Neuronal stem cell (in vitro differentiated cells): ENCODE measurements around the gene PSMB1.

ENCODE experiments used
- DNase-seq: peaks from one replicate; pipeline ENCODE4 v3.0.0-alpha.2; 2013; ENCODE audit warnings: low spot score
- H2AFZ ChIP-seq: one replicate; pipeline ENCODE4 v1.6.1; 2013; ENCODE audit warnings: mild to moderate bottlenecking, low read length, inconsistent platforms
- H2AK5ac ChIP-seq: 2 replicates; pipeline ENCODE4 v1.6.1; 2013; ENCODE audit warnings: low read depth, mild to moderate bottlenecking, inconsistent platforms, low read length, moderate library complexity, mixed read lengths
- H2BK120ac ChIP-seq: 2 replicates; pipeline ENCODE4 v1.6.1; 2013; ENCODE audit warnings: low read depth, mild to moderate bottlenecking, inconsistent platforms, low read length, moderate library complexity, mixed read lengths
- H2BK12ac ChIP-seq: one replicate; pipeline ENCODE4 v1.6.1; 2013; ENCODE audit warnings: low read length, inconsistent platforms
- H2BK15ac ChIP-seq: 2 replicates; pipeline ENCODE4 v1.6.1; 2013; ENCODE audit warnings: mild to moderate bottlenecking, low read length, inconsistent platforms, mixed read lengths
- H2BK5ac ChIP-seq: one replicate; pipeline ENCODE4 v1.6.1; 2013; ENCODE audit warnings: inconsistent platforms, mild to moderate bottlenecking, low read length, moderate library complexity
- H3K14ac ChIP-seq: one replicate; pipeline ENCODE4 v1.6.1; 2013; ENCODE audit warnings: low read length, inconsistent platforms
- H3K18ac ChIP-seq: 2 replicates; pipeline ENCODE4 v1.6.1; 2013; ENCODE audit warnings: low read length, inconsistent platforms
- H3K23ac ChIP-seq: 2 replicates; pipeline ENCODE4 v1.6.1; 2013; ENCODE audit warnings: low read depth, mild to moderate bottlenecking, mixed read lengths, low read length, inconsistent platforms; ENCODE audit not compliant: poor library complexity
- H3K27ac ChIP-seq: replicated peaks from 3 replicates; pipeline ENCODE4 v1.5.1; 2013; ENCODE audit warnings: low read length, inconsistent platforms
- H3K27me3 ChIP-seq, 3 experiments: 2 replicates each; pipeline ENCODE4 v1.6.1; 2013; ENCODE audit warnings: low read length in 3 of 3, mild to moderate bottlenecking in 2 of 3, inconsistent platforms in 1 of 3, low read depth in 1 of 3, mixed read lengths in 1 of 3, moderate library complexity in 1 of 3; ENCODE audit not compliant: control insufficient read depth in 3 of 3, insufficient read depth in 3 of 3
- H3K36me3 ChIP-seq, 2 donors: replicated peaks in 1 of 2; 2 replicates each; pipeline ENCODE4 v1.6.1; 2013; ENCODE audit warnings: low read length in 2 of 2; ENCODE audit not compliant: control insufficient read depth in 2 of 2, insufficient read depth in 2 of 2
- H3K4ac ChIP-seq: 2 replicates; pipeline ENCODE4 v1.6.1; 2013; ENCODE audit warnings: inconsistent platforms, mild to moderate bottlenecking, low read length, moderate library complexity
- H3K4me1 ChIP-seq, 2 donors: 1 replicate in 1 of 2; 2 replicates in 1 of 2; pipeline ENCODE4 v1.6.1; 2013; ENCODE audit warnings: low read length in 2 of 2, low read depth in 1 of 2; ENCODE audit not compliant: control insufficient read depth in 2 of 2, insufficient read depth in 1 of 2
- H3K4me2 ChIP-seq: one replicate; pipeline ENCODE4 v1.6.1; 2013; ENCODE audit warnings: mild to moderate bottlenecking, low read length, inconsistent platforms; ENCODE audit not compliant: insufficient read depth, poor library complexity, severe bottlenecking
- H3K4me3 ChIP-seq, 2 donors: 2 replicates each; pipeline ENCODE4 v1.5.1; 2013; ENCODE audit warnings: low read length in 2 of 2, mild to moderate bottlenecking in 2 of 2, inconsistent platforms in 1 of 2, moderate library complexity in 1 of 2
- H3K79me1 ChIP-seq: one replicate; pipeline ENCODE4 v1.6.1; 2013; ENCODE audit warnings: low read depth, mild to moderate bottlenecking, inconsistent platforms, low read length, moderate library complexity
- H3K9ac ChIP-seq: one replicate; pipeline ENCODE4 v1.6.1; 2013; ENCODE audit warnings: mild to moderate bottlenecking, low read depth, low read length, inconsistent platforms; ENCODE audit not compliant: poor library complexity
- H3K9me3 ChIP-seq, 2 donors: replicated peaks in 1 of 2; 2 replicates each; pipeline versions ENCODE3 to v1.6.1; 2013; ENCODE audit warnings: low read length in 2 of 2, mild to moderate bottlenecking in 2 of 2, inconsistent platforms in 1 of 2, low read depth in 1 of 2, mixed read lengths in 1 of 2, moderate library complexity in 1 of 2; ENCODE audit not compliant: control insufficient read depth in 2 of 2, insufficient read depth in 1 of 2
- H4K8ac ChIP-seq: one replicate; pipeline ENCODE4 v1.6.1; 2013; ENCODE audit warnings: low read depth, mild to moderate bottlenecking, inconsistent platforms, low read length, moderate library complexity
- H4K91ac ChIP-seq: one replicate; pipeline ENCODE4 v1.6.1; 2013; ENCODE audit warnings: low read length, low read depth, mild to moderate bottlenecking, inconsistent platforms; ENCODE audit not compliant: poor library complexity
- WGBS, 2 donors: extraction: QIAGEN DNeasy Blood & Tissue Kit; methylation state at CpG; one replicate each; pipeline ENCODE4 v1.1.7; 2013; ENCODE audit warnings: missing lambda C conversion rate in 2 of 2, mixed read lengths in 1 of 2; ENCODE audit not compliant: insufficient read length in 2 of 2, insufficient replicate concordance in 1 of 2; ENCODE audit errors: extremely low coverage in 2 of 2; 5-methylcytosine and 5-hydroxymethylcytosine counted together

PSMB1 gene

DNA sequence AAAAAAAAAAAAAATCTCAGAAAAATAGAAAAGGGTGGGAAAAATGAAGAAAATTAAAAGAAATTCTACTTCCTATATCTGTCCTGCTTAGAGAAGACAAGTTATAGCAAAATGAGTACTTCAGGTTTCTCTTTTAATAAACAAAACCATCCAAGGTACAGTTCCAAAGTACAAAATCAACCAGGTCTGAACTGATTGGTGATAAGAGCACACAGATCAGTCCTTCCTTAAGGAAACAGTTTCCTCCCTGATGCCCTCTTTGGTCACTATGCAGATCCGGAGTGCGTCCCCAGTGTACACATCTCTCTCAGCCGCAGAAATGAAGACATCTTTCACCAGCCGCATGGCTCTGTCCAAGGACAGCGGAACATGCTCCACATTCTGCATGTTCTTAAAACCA lies 18.1 kb downstream of the PSMB1 start:
- H4K8ac ChIP-seq, result no peak overlapping the region
- no peak overlapping the region for H3K4me3 ChIP-seq
- no CpG with 5 or more reads among the region's 5 CpGs for WGBS, 2 donors
- no peak overlapping the region for H4K91ac ChIP-seq
- no peak overlapping the region for H3K18ac ChIP-seq
- no peaks in the 10 kb centered on the region for H3K9me3 ChIP-seq
- H3K79me1 ChIP-seq, result no peaks in the 10 kb centered on the region
- H3K4ac ChIP-seq, result no peak overlapping the region
- H2AFZ ChIP-seq, result no peak overlapping the region
- no peak overlapping the region for H3K14ac ChIP-seq
- no peak overlapping the region for H2BK12ac ChIP-seq
- peaks cover 29 to 79% of the 10 kb centered on the region in 2 donors for H3K36me3 ChIP-seq
- no peak overlapping the region for H3K9ac ChIP-seq
- no peak overlapping the region for H2BK15ac ChIP-seq
- H3K23ac ChIP-seq, result no peak overlapping the region
- H3K4me2 ChIP-seq, result no peak overlapping the region
- H3K4me1 ChIP-seq, result no peaks in the 10 kb centered on the region
- H3K27ac ChIP-seq, result no peak overlapping the region
- DNase-seq, result no peak
- no peak overlapping the region for H2BK120ac ChIP-seq
- no peak overlapping the region for H2AK5ac ChIP-seq
- no peaks in the 10 kb centered on the region for H3K27me3 ChIP-seq
- no peak overlapping the region for H2BK5ac ChIP-seq

DNA sequence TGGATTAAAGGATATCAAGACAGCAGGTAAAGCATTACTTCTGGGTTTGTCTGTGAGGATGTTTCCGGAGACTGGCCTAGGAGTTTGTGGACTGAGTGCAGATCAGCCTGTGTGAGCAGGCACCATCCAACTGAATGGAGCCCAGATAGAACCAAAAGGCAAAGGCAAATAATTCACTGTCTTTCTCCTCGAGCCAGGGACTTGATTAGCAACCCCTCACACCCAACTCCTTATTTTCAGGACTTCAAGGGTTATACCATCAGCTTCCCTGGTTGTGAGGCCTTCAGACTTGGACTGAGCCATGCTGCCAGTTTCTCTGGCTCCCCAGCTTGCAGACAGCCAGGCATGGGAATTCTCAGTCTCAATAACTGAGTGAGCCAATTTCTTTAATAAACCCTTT lies 19.3 kb downstream of the PSMB1 start:
- Histone ChIP-seq H2AFZ (no peak overlapping the region), H3K27ac (no peak overlapping the region), H2AK5ac (no peak overlapping the region), H3K9me3 (no peaks in the 10 kb centered on the region), H2BK5ac (no peak overlapping the region), H3K9ac (no peak overlapping the region), H3K14ac (no peak overlapping the region), H3K18ac (no peak overlapping the region), H3K23ac (no peak overlapping the region), H2BK120ac (no peak overlapping the region), H3K27me3 (no peaks in the 10 kb centered on the region), H3K36me3 (peaks cover 28 to 67% of the 10 kb centered on the region in 2 donors), H3K4me1 (no peaks in the 10 kb centered on the region), H2BK15ac (no peak overlapping the region), H3K4ac (no peak overlapping the region), H3K4me2 (no peak overlapping the region), H3K79me1 (no peaks in the 10 kb centered on the region), H4K91ac (no peak overlapping the region), H4K8ac (no peak overlapping the region), H2BK12ac (no peak overlapping the region), H3K4me3 (no peak overlapping the region)
- no peak for DNase-seq
- WGBS, 2 donors, result no CpG with 5 or more reads among the region's 2 CpGs

DNA sequence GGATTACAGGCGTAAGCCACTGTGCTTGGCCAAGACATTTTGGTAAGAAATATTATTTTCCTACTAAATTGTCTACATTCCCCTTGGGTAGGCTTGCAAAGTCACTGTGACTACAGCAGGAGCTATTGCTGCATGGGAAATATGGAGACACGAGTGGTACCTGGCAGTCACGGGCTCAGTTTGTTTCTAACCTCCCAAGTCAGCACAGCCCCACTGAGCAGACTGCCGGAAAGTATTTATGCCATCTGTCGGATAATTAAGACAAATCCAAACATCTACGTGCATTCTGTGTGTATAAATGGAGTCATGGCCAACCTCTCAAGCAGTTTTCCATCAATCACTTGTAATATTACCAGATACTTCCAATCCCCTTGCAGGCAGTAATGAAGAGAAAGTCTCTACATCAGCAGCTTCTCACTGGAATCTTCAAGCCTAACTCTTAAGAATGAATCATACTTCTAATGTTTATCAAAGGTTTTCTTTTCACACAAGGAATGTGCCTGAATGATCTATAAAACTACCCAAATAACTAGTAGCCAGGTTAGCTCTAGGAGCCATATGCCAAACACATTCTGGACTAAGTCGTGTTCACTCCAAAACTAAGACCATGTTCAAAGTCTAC lies 20.1 kb downstream of the PSMB1 start:
- no peak overlapping the region for H3K4me3 ChIP-seq
- WGBS, 2 donors, result no CpG with 5 or more reads among the region's 7 CpGs
- H2BK15ac ChIP-seq, result no peak overlapping the region
- H3K27ac ChIP-seq, result no peak overlapping the region
- H3K14ac ChIP-seq, result no peak overlapping the region
- H3K9me3 ChIP-seq, result no peaks in the 10 kb centered on the region
- no peak overlapping the region for H3K4me2 ChIP-seq
- peaks cover 26 to 60% of the 10 kb centered on the region in 2 donors for H3K36me3 ChIP-seq
- no peak overlapping the region for H2BK12ac ChIP-seq
- no peaks in the 10 kb centered on the region for H3K4me1 ChIP-seq
- DNase-seq, result no peak
- no peaks in the 10 kb centered on the region for H3K79me1 ChIP-seq
- H2AFZ ChIP-seq, result no peak overlapping the region
- no peak overlapping the region for H3K18ac ChIP-seq
- no peak overlapping the region for H3K23ac ChIP-seq
- H3K27me3 ChIP-seq, result no peaks in the 10 kb centered on the region
- no peak overlapping the region for H2BK5ac ChIP-seq
- H3K9ac ChIP-seq, result no peak overlapping the region
- no peak overlapping the region for H4K91ac ChIP-seq
- H3K4ac ChIP-seq, result no peak overlapping the region
- no peak overlapping the region for H2BK120ac ChIP-seq
- no peak overlapping the region for H2AK5ac ChIP-seq
- H4K8ac ChIP-seq, result no peak overlapping the region

DNA sequence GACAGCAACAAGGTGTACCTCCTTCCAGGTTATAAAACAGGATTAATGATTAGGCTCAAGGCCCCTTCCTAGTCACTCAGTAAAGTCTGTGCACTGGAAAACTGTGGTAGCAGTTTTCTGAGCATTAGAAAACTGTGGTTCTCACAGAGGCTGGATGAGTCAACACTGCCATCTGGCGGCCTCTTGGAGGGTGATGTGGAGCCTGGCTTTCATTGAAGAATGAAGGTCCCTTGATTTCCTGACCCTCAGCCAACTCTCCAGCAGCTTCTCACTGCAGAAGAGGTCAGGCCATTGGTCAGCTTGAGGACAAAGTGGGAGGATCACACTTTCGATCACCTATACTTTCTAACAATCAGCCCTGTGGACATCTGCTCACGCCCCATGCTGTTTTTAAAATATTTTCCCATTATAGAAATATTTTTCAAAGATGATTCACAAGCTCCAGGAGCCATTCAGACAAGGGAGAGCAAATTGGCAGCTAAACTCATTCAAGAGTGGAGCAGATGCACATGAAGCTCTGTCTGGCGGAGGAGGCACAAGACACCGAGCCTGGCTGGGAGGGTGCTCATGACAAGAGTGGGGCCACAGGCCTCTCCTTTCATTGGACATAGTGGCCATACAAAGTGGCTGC lies 23.2 kb downstream of the PSMB1 start:
- Histone ChIP-seq H3K18ac (no peak overlapping the region), H3K27me3 (no peaks in the 10 kb centered on the region), H4K91ac (no peak overlapping the region), H2BK120ac (no peak overlapping the region), H3K79me1 (no peaks in the 10 kb centered on the region), H3K27ac (no peak overlapping the region), H3K9ac (no peak overlapping the region), H2AFZ (no peak overlapping the region), H3K14ac (no peak overlapping the region), H3K4me1 (no peaks in the 10 kb centered on the region), H2BK5ac (no peak overlapping the region), H2BK12ac (no peak overlapping the region), H2BK15ac (no peak overlapping the region), H3K36me3 (peaks cover 5 to 29% of the 10 kb centered on the region in 2 donors), H2AK5ac (no peak overlapping the region), H3K23ac (no peak overlapping the region), H3K4ac (no peak overlapping the region), H3K4me2 (no peak overlapping the region), H3K9me3 (peaks cover 0 to 2% of the 10 kb centered on the region in 2 donors), H4K8ac (no peak overlapping the region), H3K4me3 (no peak overlapping the region)
- WGBS, 2 donors, result no CpG with 5 or more reads among the region's 5 CpGs
- DNase-seq, result peak; percentile 82
